Sigmoid colon (tissue), 7 donors: ENCODE data around the gene LIPK. TPM values are rescaled to one million over a fixed set of nuclear protein-coding genes. Genes with fewer than 3 reads are reported as not detected.

Source experiments
- DNase-seq: peaks from one replicate; pipeline ENCODE4 v3.0.0-alpha.2; 2019
- H3K27ac ChIP-seq, 4 donors: fragments of 200-600 bp; sonication (generic); one replicate each; pipeline ENCODE4 v1.5.1; 2016 to 2019; ENCODE audit warnings: mild to moderate bottlenecking in 1 of 4
- H3K27me3 ChIP-seq, 3 donors: fragments of 200-600 bp; sonication (generic); one replicate each; pipeline ENCODE4 v1.5.1; 2019; ENCODE audit warnings: mild to moderate bottlenecking in 1 of 3
- H3K36me3 ChIP-seq, 4 donors: fragments of 200-600 bp; sonication (generic); one replicate each; pipeline ENCODE4 v1.5.1; 2016 to 2019
- H3K4me1 ChIP-seq, 4 donors: fragments of 200-600 bp; sonication (generic); one replicate each; pipeline ENCODE4 v1.5.1; 2017 to 2019
- H3K4me3 ChIP-seq, 4 donors: fragments of 200-600 bp; sonication (generic); one replicate each; pipeline ENCODE4 v1.5.1; 2017 to 2019; ENCODE audit warnings: mild to moderate bottlenecking in 2 of 4, moderate library complexity in 1 of 4
- H3K9me3 ChIP-seq, 4 donors: fragments of 200-600 bp in 3 of 4; sonication (generic) in 3 of 4; one replicate each; pipeline versions ENCODE4 v1.5.1 to v1.6.1; 2013 to 2019
- CTCF ChIP-seq, 4 experiments: fragments of 450-650 bp in 3 of 4; fragments of 200-600 bp in 1 of 4; IDR thresholded peaks; one replicate each; pipeline ENCODE4 v1.5.1; 2016 to 2019; ENCODE audit warnings: antibody characterized with exemption in 4 of 4, mild to moderate bottlenecking in 3 of 4, moderate library complexity in 2 of 4
- EP300 ChIP-seq, 4 donors: sonication (generic); formaldehyde crosslinking; IDR thresholded peaks; one replicate each; pipeline ENCODE4 v1.6.1; 2017; ENCODE audit warnings: antibody characterized with exemption in 4 of 4
- POLR2A ChIP-seq, 2 donors: fragments of 450-650 bp; IDR thresholded peaks; one replicate each; pipeline ENCODE4 v1.6.1; 2016; ENCODE audit warnings: antibody characterized with exemption in 2 of 2, mild to moderate bottlenecking in 2 of 2, moderate library complexity in 2 of 2
- POLR2AphosphoS5 ChIP-seq, 4 donors: sonication (generic); formaldehyde crosslinking; IDR thresholded peaks; one replicate each; pipeline ENCODE4 v1.6.1; 2017; ENCODE audit warnings: antibody characterized with exemption in 4 of 4
- WGBS, 2 donors: extraction: QIAGEN DNeasy Blood & Tissue Kit; methylation state at CpG; one replicate each; pipeline ENCODE4 v1.1.7; 2013; 5-methylcytosine and 5-hydroxymethylcytosine counted together
- intact Hi-C: fragments of 100-400 bp; cut with DNase I; formaldehyde crosslinking; loops from one replicate; pipeline ENCODE4 v1.15.1; 2023
- polyA plus RNA-seq, 3 donors: library from polyadenylated mRNA; stranded (reverse); fragments of 200-250 nt; gene quantifications; one replicate each; pipeline ENCODE4 v1.2.3, GENCODE V29; 2013
- total RNA-seq, 4 donors: library from RNA; depleted of rRNA; stranded (reverse); fragments of >200 nt; gene quantifications; one replicate each; pipeline ENCODE4 v1.1.0, GENCODE V29; 2016
- donor health status: healthy with polysubstance abuse.
- donor health status: Bipolar disorder and iron deficiency.
- donor health status: healthy.

LIPK gene
- total and polyA plus RNA-seq, 7 donors: not detected

GRCh38 chr10:88721392-88721791 is 15.3 kb downstream of the LIPK start:
- Histone ChIP-seq H3K9me3 (no peaks in the 10 kb centered on the region), H3K27me3 (no peaks in the 10 kb centered on the region), H3K4me3 (no peak overlapping the region), H3K36me3 (no peaks in the 10 kb centered on the region), H3K4me1 (no peaks in the 10 kb centered on the region), H3K27ac (no peak overlapping the region)
- TF ChIP-seq EP300 (IDR thresholded peaks at IDR 0.05) (no peak), POLR2A (IDR thresholded peaks at IDR 0.05) (no peak), POLR2AphosphoS5 (IDR thresholded peaks at IDR 0.05) (no peak), CTCF (IDR thresholded peaks at IDR 0.05) (no peak)
- no peak for DNase-seq
- WGBS, 2 donors: 90 to 92% methylated on average over 4 of the region's 4 CpGs
- intact Hi-C loops: no loop called here

- TF ChIP-seq POLR2AphosphoS5 (IDR thresholded peaks at IDR 0.05) (no peak), EP300 (IDR thresholded peaks at IDR 0.05) (no peak), CTCF (IDR thresholded peaks at IDR 0.05) (no peak), POLR2A (IDR thresholded peaks at IDR 0.05) (no peak)
- H3K4me3 ChIP-seq: no peak overlapping the region
- no peaks in the 10 kb centered on the region for H3K27me3 ChIP-seq
- no peak for DNase-seq
- H3K4me1 ChIP-seq: no peaks in the 10 kb centered on the region
- H3K27ac ChIP-seq: no peak overlapping the region
- intact Hi-C loops: no loop called here
- H3K9me3 ChIP-seq: no peaks in the 10 kb centered on the region
- no peaks in the 10 kb centered on the region for H3K36me3 ChIP-seq
- WGBS, 2 donors: 2 to 4% methylated on average over 1 of the region's 1 CpG
Measured at GRCh38 chr10:88725798-88726197, 19.7 kb downstream of the LIPK start.

GRCh38 chr10:88728107-88728763 is 22.2 kb downstream of the LIPK start:
- no peak for DNase-seq
- TF ChIP-seq CTCF (IDR thresholded peaks at IDR 0.05) (no peak), EP300 (IDR thresholded peaks at IDR 0.05) (no peak), POLR2A (IDR thresholded peaks at IDR 0.05) (no peak), POLR2AphosphoS5 (IDR thresholded peaks at IDR 0.05) (no peak)
- Histone ChIP-seq H3K9me3 (no peaks in the 10 kb centered on the region), H3K4me1 (no peaks in the 10 kb centered on the region), H3K27me3 (no peaks in the 10 kb centered on the region), H3K4me3 (no peak overlapping the region), H3K27ac (no peak overlapping the region), H3K36me3 (no peaks in the 10 kb centered on the region)
- WGBS, 2 donors: 84 to 89% methylated on average over 30 of the region's 30 CpGs
- intact Hi-C loops: no loop called here

GRCh38 chr10:88730864-88731263 is 24.8 kb downstream of the LIPK start:
- no peak for TF ChIP-seq EP300 (IDR thresholded peaks at IDR 0.05)
- TF ChIP-seq POLR2AphosphoS5 (IDR thresholded peaks at IDR 0.05): no peak
- no peak for TF ChIP-seq POLR2A (IDR thresholded peaks at IDR 0.05)
- TF ChIP-seq CTCF (IDR thresholded peaks at IDR 0.05): no peak
- Histone ChIP-seq H3K9me3 (no peaks in the 10 kb centered on the region), H3K4me3 (no peak overlapping the region), H3K27ac (no peak overlapping the region), H3K4me1 (no peaks in the 10 kb centered on the region), H3K27me3 (no peaks in the 10 kb centered on the region), H3K36me3 (no peaks in the 10 kb centered on the region)
- intact Hi-C loops: no loop called here
- DNase-seq: no peak
- WGBS, 2 donors: 21 to 72% methylated on average over 4 of the region's 4 CpGs

- no peaks in the 10 kb centered on the region for H3K36me3 ChIP-seq
- intact Hi-C loops: no loop called here
- no peak for DNase-seq
- H3K27me3 ChIP-seq: no peaks in the 10 kb centered on the region
- no peak overlapping the region for H3K27ac ChIP-seq
- 14 to 35% methylated on average over 6 of the region's 6 CpGs for WGBS, 2 donors
- no peaks in the 10 kb centered on the region for H3K9me3 ChIP-seq
- no peak overlapping the region for H3K4me3 ChIP-seq
- TF ChIP-seq EP300 (IDR thresholded peaks at IDR 0.05) (no peak), POLR2A (IDR thresholded peaks at IDR 0.05) (no peak), POLR2AphosphoS5 (IDR thresholded peaks at IDR 0.05) (no peak), CTCF (IDR thresholded peaks at IDR 0.05) (no peak)
- no peaks in the 10 kb centered on the region for H3K4me1 ChIP-seq
Measured at GRCh38 chr10:88731296-88731695, 25.2 kb downstream of the LIPK start.
